HepG2 (cell line): ENCODE data around the gene TRIM27. TPM values are rescaled to one million over a fixed set of nuclear protein-coding genes. Genes with fewer than 3 reads are reported as not detected.

Experiments used
- ARID3A ChIP-seq: IDR thresholded peaks from 2 replicates; pipeline ENCODE4 v1.6.1; 2012; ENCODE audit warnings: low read depth, low read length, improper control_type of control experiment
- CEBPZ ChIP-seq: IDR thresholded peaks from 2 replicates; pipeline ENCODE4 v1.6.1; 2012; ENCODE audit warnings: low read length, improper control_type of control experiment
- HNF1A ChIP-seq, 2 experiments: sonication (generic) in 1 of 2; formaldehyde crosslinking in 1 of 2; IDR thresholded peaks; 2 replicates each; pipeline versions ENCODE4 v1.4.0 to v1.6.1; 2016 to 2020; ENCODE audit warnings: borderline replicate concordance in 1 of 2, low read depth in 1 of 2, mild to moderate bottlenecking in 1 of 2, missing genetic modification reagents in 1 of 2
- HNRNPL ChIP-seq: fragments of 200-400 bp; formaldehyde crosslinking; IDR thresholded peaks from 2 replicates; pipeline ENCODE4 v1.6.1; 2017; ENCODE audit warnings: mild to moderate bottlenecking, low read depth, low read length
- KLF9 ChIP-seq: IDR thresholded peaks from 2 replicates; pipeline ENCODE4 v1.6.1; 2016; ENCODE audit warnings: low read depth
- MAF1 ChIP-seq: sonication (generic); formaldehyde crosslinking; IDR thresholded peaks from 2 replicates; pipeline ENCODE4 v1.5.0; 2020; ENCODE audit warnings: missing genetic modification reagents, borderline replicate concordance
- MEF2D ChIP-seq: sonication (generic); formaldehyde crosslinking; IDR thresholded peaks from 2 replicates; pipeline ENCODE4 v1.5.1; 2020; ENCODE audit warnings: mild to moderate bottlenecking, missing genetic modification reagents
- PAWR ChIP-seq: sonication (generic); formaldehyde crosslinking; IDR thresholded peaks from 2 replicates; pipeline ENCODE4 v1.4.0; 2020; ENCODE audit warnings: missing genetic modification reagents, mild to moderate bottlenecking, borderline replicate concordance
- ZBTB2 ChIP-seq: sonication (generic); formaldehyde crosslinking; IDR thresholded peaks from 2 replicates; pipeline ENCODE4 v1.8.0; 2022; ENCODE audit warnings: low read depth, missing genetic modification reagents
- ZFP62 ChIP-seq: sonication (generic); formaldehyde crosslinking; IDR thresholded peaks from 2 replicates; pipeline ENCODE4 v1.4.0; 2020; ENCODE audit warnings: missing genetic modification reagents
- ZNF136 ChIP-seq: sonication (generic); formaldehyde crosslinking; IDR thresholded peaks from 2 replicates; pipeline ENCODE4 v1.8.1; 2022; ENCODE audit warnings: low read depth, mild to moderate bottlenecking, moderate library complexity, missing genetic modification reagents
- ZNF224 ChIP-seq: sonication (generic); formaldehyde crosslinking; IDR thresholded peaks from 2 replicates; pipeline ENCODE4 v1.5.0; 2020; ENCODE audit warnings: mild to moderate bottlenecking, missing genetic modification reagents
- ZNF256 ChIP-seq: sonication (generic); formaldehyde crosslinking; conservative IDR thresholded peaks from 2 replicates; pipeline ENCODE4 v1.4.0; 2020; ENCODE audit warnings: missing genetic modification reagents
- ZNF329 ChIP-seq: sonication (generic); formaldehyde crosslinking; IDR thresholded peaks from 2 replicates; pipeline ENCODE4 v1.9.0; 2021; ENCODE audit warnings: low read depth, mild to moderate bottlenecking, missing genetic modification reagents
- ZNF713 ChIP-seq: sonication (generic); formaldehyde crosslinking; IDR thresholded peaks from 2 replicates; pipeline ENCODE4 v1.4.0; 2020; ENCODE audit warnings: mild to moderate bottlenecking, missing genetic modification reagents
- polyA plus RNA-seq, 8 experiments: library from polyadenylated mRNA; depleted of rRNA in 3 of 8; stranded (reverse) in 7 of 8; unstranded in 1 of 8; fragments of >200 nt; fragmentation: Illumina TruSeq in 4 of 8; extraction: Trizol in 4 of 8; gene quantifications; 2 replicates each; pipeline versions ENCODE4 v1.2.1 to v1.2.3, GENCODE V29; 2011 to 2016; ENCODE audit warnings: low read depth in 4 of 8, missing spikeins in 1 of 8, mixed read lengths in 1 of 8; ENCODE audit not compliant: insufficient read depth in 1 of 8
- total RNA-seq, 5 experiments: library from RNA; depleted of rRNA; stranded (reverse); fragments of >200 nt; fragmentation: Illumina TruSeq; extraction: Trizol; gene quantifications; 2 replicates each; pipeline ENCODE4 v1.2.3, GENCODE V29; 2016; ENCODE audit warnings: low read depth in 1 of 5
- TF ChIP-seq, protein P1 (sequence below): sonication (generic); formaldehyde crosslinking; IDR thresholded peaks from 2 replicates; pipeline ENCODE4 v1.4.0; 2020; ENCODE audit warnings: missing genetic modification reagents
- TF ChIP-seq, protein P2 (sequence below): sonication (generic); formaldehyde crosslinking; IDR thresholded peaks from 2 replicates; pipeline ENCODE4 v1.5.0; 2020; ENCODE audit warnings: missing genetic modification reagents

Gene TRIM27
- total and polyA plus RNA-seq, 2 of the 13 experiments (the other 11 are each of a cell fraction or from before 2014, with no cell fraction given): 88.6 to 112 TPM

DNA sequence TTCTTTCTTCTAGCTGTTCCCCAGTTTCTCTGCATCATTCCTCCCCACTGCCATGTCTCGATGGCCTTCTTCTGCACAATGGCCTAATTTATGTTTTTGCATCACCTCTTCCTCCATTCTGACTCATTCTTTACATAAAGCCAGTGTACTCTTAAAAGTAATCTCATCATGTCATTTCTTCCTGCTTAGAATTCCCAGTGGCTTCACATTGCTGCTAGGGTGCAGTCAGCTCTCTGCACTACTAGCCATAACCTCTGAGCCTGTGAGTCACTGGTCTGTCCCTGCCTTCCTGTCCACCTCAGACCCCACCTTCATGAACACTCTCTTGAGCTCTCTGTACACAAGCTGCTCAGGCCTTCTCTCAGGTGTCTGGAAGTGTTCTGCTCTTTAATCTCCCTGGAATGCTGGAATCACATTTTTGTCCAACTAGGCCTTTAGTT lies 24.1 kb upstream of the TRIM27 start (continued):
- TF ChIP-seq ARID3A (peak; percentile 56; the same call in 1 of the 2 replicates), ZFP62 (CRISPR knock-in tag) (no peak), KLF9 (no peak), PAWR (CRISPR knock-in tag) (no peak), CEBPZ (no peak), HNRNPL (no peak), MEF2D (CRISPR knock-in tag) (no peak), HNF1A (IDR thresholded peaks at IDR 0.05; ENCODE audit: low read depth) (no peak), HNF1A (CRISPR knock-in tag; IDR thresholded peaks at IDR 0.05; ENCODE audit: borderline replicate concordance) (no peak), ZNF224 (no peak), ZNF713 (CRISPR knock-in tag) (no peak), MAF1 (CRISPR knock-in tag) (no peak), ZNF136 (CRISPR knock-in tag) (no peak), ZBTB2 (CRISPR knock-in tag) (no peak), ZNF256 (no peak), ZNF329 (no peak)
- TF ChIP-seq, protein P1, sequence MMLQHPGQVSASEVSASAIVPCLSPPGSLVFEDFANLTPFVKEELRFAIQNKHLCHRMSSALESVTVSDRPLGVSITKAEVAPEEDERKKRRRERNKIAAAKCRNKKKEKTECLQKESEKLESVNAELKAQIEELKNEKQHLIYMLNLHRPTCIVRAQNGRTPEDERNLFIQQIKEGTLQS (CRISPR knock-in tag): peak; percentile 74
- TF ChIP-seq, protein P2, sequence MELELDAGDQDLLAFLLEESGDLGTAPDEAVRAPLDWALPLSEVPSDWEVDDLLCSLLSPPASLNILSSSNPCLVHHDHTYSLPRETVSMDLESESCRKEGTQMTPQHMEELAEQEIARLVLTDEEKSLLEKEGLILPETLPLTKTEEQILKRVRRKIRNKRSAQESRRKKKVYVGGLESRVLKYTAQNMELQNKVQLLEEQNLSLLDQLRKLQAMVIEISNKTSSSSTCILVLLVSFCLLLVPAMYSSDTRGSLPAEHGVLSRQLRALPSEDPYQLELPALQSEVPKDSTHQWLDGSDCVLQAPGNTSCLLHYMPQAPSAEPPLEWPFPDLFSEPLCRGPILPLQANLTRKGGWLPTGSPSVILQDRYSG (CRISPR knock-in tag): no peak
